Measurements from ENCODE around the gene OR8K1. TPM values are rescaled to one million over a fixed set of nuclear protein-coding genes. Genes with fewer than 3 reads are reported as not detected.

The OR8K1 gene
- not detected for total RNA-seq

- intact Hi-C loops (cut with DNase I), result no loop called here
Observed at GRCh38 chr11:56345739-56346138, at the start of gene OR8K1. TSS of gene OR8K1 (plus strand) at chr11:56346039. CDS start at chr11:56346039, 0 bp downstream.

GRCh38 chr11:56296898-56297297 lies 48.9 kb upstream of the OR8K1 start:
- H3K4me3 ChIP-seq, result no peak overlapping the region
- no peaks in the 10 kb centered on the region for H3K36me3 ChIP-seq
- no peak for DNase-seq
- H3K9me3 ChIP-seq, result no peaks in the 10 kb centered on the region
- H3K27ac ChIP-seq, result no peak overlapping the region
- intact Hi-C loops (cut with DNase I), result no loop called here
- TF ChIP-seq, protein P1, sequence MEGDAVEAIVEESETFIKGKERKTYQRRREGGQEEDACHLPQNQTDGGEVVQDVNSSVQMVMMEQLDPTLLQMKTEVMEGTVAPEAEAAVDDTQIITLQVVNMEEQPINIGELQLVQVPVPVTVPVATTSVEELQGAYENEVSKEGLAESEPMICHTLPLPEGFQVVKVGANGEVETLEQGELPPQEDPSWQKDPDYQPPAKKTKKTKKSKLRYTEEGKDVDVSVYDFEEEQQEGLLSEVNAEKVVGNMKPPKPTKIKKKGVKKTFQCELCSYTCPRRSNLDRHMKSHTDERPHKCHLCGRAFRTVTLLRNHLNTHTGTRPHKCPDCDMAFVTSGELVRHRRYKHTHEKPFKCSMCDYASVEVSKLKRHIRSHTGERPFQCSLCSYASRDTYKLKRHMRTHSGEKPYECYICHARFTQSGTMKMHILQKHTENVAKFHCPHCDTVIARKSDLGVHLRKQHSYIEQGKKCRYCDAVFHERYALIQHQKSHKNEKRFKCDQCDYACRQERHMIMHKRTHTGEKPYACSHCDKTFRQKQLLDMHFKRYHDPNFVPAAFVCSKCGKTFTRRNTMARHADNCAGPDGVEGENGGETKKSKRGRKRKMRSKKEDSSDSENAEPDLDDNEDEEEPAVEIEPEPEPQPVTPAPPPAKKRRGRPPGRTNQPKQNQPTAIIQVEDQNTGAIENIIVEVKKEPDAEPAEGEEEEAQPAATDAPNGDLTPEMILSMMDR (IDR thresholded peaks at IDR 0.05), result no peak
- no peak for TF ChIP-seq POLR2A (IDR thresholded peaks at IDR 0.05)
- no peaks in the 10 kb centered on the region for H3K4me1 ChIP-seq
- no peaks in the 10 kb centered on the region for H3K27me3 ChIP-seq
- WGBS, 2 donors, result 75 to 87% methylated on average over 4 of the region's 4 CpGs

More at GRCh38 chr11:56345739-56346138, at the start of gene OR8K1:
- WGBS, 2 donors, result 75 to 82% methylated on average over 1 of the region's 1 CpG
- no peak within 1 kb of the TSS for H3K27ac ChIP-seq
- H3K27me3 ChIP-seq, result no peaks in the 10 kb centered on the region
- no peak within 1 kb of the TSS for H3K4me3 ChIP-seq
- H3K36me3 ChIP-seq, result no peaks in the 10 kb centered on the region
- no peak for TF ChIP-seq POLR2A (IDR thresholded peaks at IDR 0.05)
- no peak for DNase-seq
- no peaks in the 10 kb centered on the region for H3K4me1 ChIP-seq
- no peaks in the 10 kb centered on the region for H3K9me3 ChIP-seq

DNA sequence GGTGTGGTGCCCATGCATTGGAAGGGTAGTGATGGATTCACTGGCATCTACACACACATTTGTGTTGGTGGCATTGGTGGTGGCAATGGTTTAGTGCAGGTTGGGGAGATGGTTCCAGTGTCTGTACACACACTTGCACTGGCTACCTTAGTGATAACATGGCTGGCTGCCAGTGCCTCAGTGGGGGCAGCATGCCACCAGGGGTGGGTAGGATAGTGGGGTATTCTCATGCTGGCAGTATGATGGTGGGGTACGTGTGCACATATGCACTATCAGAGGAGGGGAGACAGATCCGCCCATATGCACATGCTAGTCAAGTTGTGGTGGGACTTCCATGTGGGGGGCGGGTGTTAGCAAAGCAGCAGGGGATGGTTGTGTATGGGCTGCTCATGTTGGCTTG lies 38.0 kb upstream of the OR8K1 start:
- Histone ChIP-seq H3K36me3 (no peaks in the 10 kb centered on the region), H3K4me3 (no peak overlapping the region), H3K4me1 (no peaks in the 10 kb centered on the region), H3K27me3 (no peaks in the 10 kb centered on the region), H3K9me3 (peaks cover 0 to 38% (median 0%) of the 10 kb centered on the region in 3 donors), H3K27ac (no peak overlapping the region)
- DNase-seq, result no peak
- WGBS, 2 donors, result 72 to 92% methylated on average over 2 to 3 of the region's 3 CpGs
- intact Hi-C loops (cut with DNase I), result no loop called here
- no peak for TF ChIP-seq POLR2A (IDR thresholded peaks at IDR 0.05)
- TF ChIP-seq, protein P1 (IDR thresholded peaks at IDR 0.05), result no peak

DNA sequence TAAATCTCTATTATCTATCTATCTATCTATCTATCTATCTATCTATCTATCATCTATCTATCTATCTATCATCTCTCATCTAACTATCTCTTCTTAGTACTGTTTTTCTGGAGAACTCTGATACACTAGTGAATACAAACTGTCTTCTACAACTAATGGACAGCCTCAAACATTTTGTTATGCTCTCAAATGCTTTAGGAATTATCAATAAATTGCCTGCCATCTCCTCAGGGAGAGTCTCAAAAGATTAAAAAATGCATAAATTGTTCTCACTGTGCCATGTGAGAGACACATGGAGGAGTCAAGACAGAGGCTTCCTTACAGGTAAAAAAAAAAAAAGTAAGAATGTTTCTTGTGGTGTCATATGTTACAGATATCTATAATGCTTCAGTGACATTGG lies 31.0 kb upstream of the OR8K1 start, which contains the start of gene OR8K3:
OR8K3 (plus strand) TSS at position 301 of the 400 bp plus-strand sequence. CDS start 3,163 bp downstream, outside the sequence.
- TF ChIP-seq POLR2A (IDR thresholded peaks at IDR 0.05), result no peak
- TF ChIP-seq, protein P1 (IDR thresholded peaks at IDR 0.05), result no peak
- intact Hi-C loops (cut with DNase I), result no loop called here
- H3K27ac ChIP-seq, result no peak within 1 kb of the TSS
- no peaks in the 10 kb centered on the region for H3K4me1 ChIP-seq
- no peak for DNase-seq
- no peaks in the 10 kb centered on the region for H3K27me3 ChIP-seq
- no peaks in the 10 kb centered on the region for H3K36me3 ChIP-seq
- H3K9me3 ChIP-seq, result peaks cover 0 to 15% (median 0%) of the 10 kb centered on the region in 3 donors
- H3K4me3 ChIP-seq, result no peak within 1 kb of the TSS

GRCh38 chr11:56331861-56332491 lies 13.9 kb upstream of the OR8K1 start:
- Histone ChIP-seq H3K27me3 (no peaks in the 10 kb centered on the region), H3K4me1 (no peaks in the 10 kb centered on the region), H3K9me3 (peaks cover 0 to 16% (median 0%) of the 10 kb centered on the region in 3 donors), H3K36me3 (no peaks in the 10 kb centered on the region), H3K4me3 (no peak overlapping the region), H3K27ac (no peak overlapping the region)
- WGBS, 2 donors, result 85 to 100% methylated on average over 8 to 9 of the region's 34 CpGs
- intact Hi-C loops (cut with DNase I), result no loop called here
- no peak for DNase-seq
- TF ChIP-seq, protein P1 (IDR thresholded peaks at IDR 0.05), result no peak
- TF ChIP-seq POLR2A (IDR thresholded peaks at IDR 0.05), result no peak

All from esophagus squamous epithelium (tissue), 5 donors.